Mucosa of descending colon (tissue), 3 donors: ENCODE data around the gene RAB29. TPM values are rescaled to one million over a fixed set of nuclear protein-coding genes. Genes with fewer than 3 reads are reported as not detected.
A peak's percentile ranks its signal among the peaks of the same experiment; 100 is the strongest.

Experiments used
- ATAC-seq: fragments of 200-7000 bp; cut with Tn5 transposase; one replicate; pipeline ENCODE4 v1.9.1; 2020; ENCODE audit warnings: mild to moderate bottlenecking, moderate library complexity
- DNase-seq, 3 donors: peaks; one replicate each; pipeline ENCODE4 v3.0.0-alpha.2; 2020
- H3K36me3 ChIP-seq: fragments of 200-600 bp; one replicate; pipeline ENCODE4 v1.8.0; 2021; ENCODE audit warnings: low read depth, mild to moderate bottlenecking
- H3K4me1 ChIP-seq: fragments of 200-600 bp; one replicate; pipeline ENCODE4 v1.8.0; 2021; ENCODE audit warnings: low read depth, mild to moderate bottlenecking
- H3K4me3 ChIP-seq: fragments of 200-600 bp; one replicate; pipeline ENCODE4 v1.8.0; 2021; ENCODE audit warnings: mild to moderate bottlenecking
- H3K9me3 ChIP-seq: fragments of 200-600 bp; one replicate; pipeline ENCODE4 v1.8.0; 2021; ENCODE audit warnings: mild to moderate bottlenecking
- CTCF ChIP-seq: fragments of 200-600 bp; IDR thresholded peaks from one replicate; pipeline ENCODE4 v1.8.0; 2022; ENCODE audit warnings: antibody characterized with exemption, mild to moderate bottlenecking
- intact Hi-C, 2 donors: fragments of 100-400 bp; cut with DNase I in 1 of 2; cut with micrococcal nuclease in 1 of 2; formaldehyde crosslinking; loops; one replicate each; pipeline versions ENCODE4 v1.11.0 to v1.11.1; 2022; cut with DNase I, micrococcal nuclease
- total RNA-seq, 3 donors: library from RNA; stranded (reverse); fragmentation: NEBNext Ultra II Directional in 2 of 3; extraction: Animal tissue kit (Norgen Biotek cat#: 25700) in 2 of 3; gene quantifications; one replicate each; pipeline versions ENCODE4 v1.2.1 to v1.2.4, GENCODE V29; 2021 to 2023
- donor health status: DM: no; HTN: no; CAD: no; lungs with moderate emphysema.
- donor health status: DM: no; HTN: no; CAD: no.
- donor health status: DM: no; HTN: yes; CAD: no.

The RAB29 gene
- total RNA-seq, 3 donors from 2014 or later = 4.7 to 27.5 (median 7.8) TPM

GRCh38 chr1:205800981-205801703, 25.9 kb upstream of the RAB29 start:
- Histone ChIP-seq H3K9me3 (no peaks in the 10 kb centered on the region), H3K4me3 (no peak overlapping the region), H3K36me3 (no peaks in the 10 kb centered on the region), H3K4me1 (no peaks in the 10 kb centered on the region)
- no peak for DNase-seq
- ATAC-seq = no peak
- intact Hi-C loops = no loop called here
- no peak for TF ChIP-seq CTCF

- no peak for TF ChIP-seq CTCF
Observed at GRCh38 chr1:205800427-205800826, 25.1 kb upstream of the RAB29 start.

GRCh38 chr1:205798577-205798976, 23.3 kb upstream of the RAB29 start:
- Histone ChIP-seq H3K4me1 (no peaks in the 10 kb centered on the region), H3K36me3 (no peaks in the 10 kb centered on the region), H3K4me3 (no peak overlapping the region), H3K9me3 (no peaks in the 10 kb centered on the region)
- ATAC-seq = peak; percentile 36
- no peak for DNase-seq
- no peak for TF ChIP-seq CTCF
- intact Hi-C loops = loop anchor here in 1 of 2 donors (10.0 kb wide), 2 partner anchors 116 to 306 kb away; no protein-coding TSS in a partner anchor

More at GRCh38 chr1:205800427-205800826, 25.1 kb upstream of the RAB29 start:
- no peak for DNase-seq
- Histone ChIP-seq H3K4me1 (no peaks in the 10 kb centered on the region), H3K4me3 (no peak overlapping the region), H3K36me3 (no peaks in the 10 kb centered on the region), H3K9me3 (no peaks in the 10 kb centered on the region)
- ATAC-seq = no peak
- intact Hi-C loops = no loop called here

GRCh38 chr1:205797168-205797567, 21.9 kb upstream of the RAB29 start:
- Histone ChIP-seq H3K36me3 (no peaks in the 10 kb centered on the region), H3K4me1 (no peaks in the 10 kb centered on the region), H3K4me3 (no peak overlapping the region), H3K9me3 (no peaks in the 10 kb centered on the region)
- DNase-seq (no peak), ATAC-seq (no peak)
- intact Hi-C loops = loop anchor here in 1 of 2 donors (10.0 kb wide), 2 partner anchors 118 to 308 kb away; no protein-coding TSS in a partner anchor
- no peak for TF ChIP-seq CTCF

- no peak for DNase-seq
- no peaks in the 10 kb centered on the region for H3K4me1 ChIP-seq
- ATAC-seq = no peak
- intact Hi-C loops = loop anchor here (5.0 to 10.0 kb wide), 3 partner anchors 121 to 311 kb away; no protein-coding TSS in a partner anchor
- no peaks in the 10 kb centered on the region for H3K36me3 ChIP-seq
- H3K9me3 ChIP-seq = no peaks in the 10 kb centered on the region
- no peak for TF ChIP-seq CTCF
- H3K4me3 ChIP-seq = no peak overlapping the region
Observed at GRCh38 chr1:205794011-205794730, 18.9 kb upstream of the RAB29 start.
